ENCODE results near the gene AGER.

The AGER gene

DNA sequence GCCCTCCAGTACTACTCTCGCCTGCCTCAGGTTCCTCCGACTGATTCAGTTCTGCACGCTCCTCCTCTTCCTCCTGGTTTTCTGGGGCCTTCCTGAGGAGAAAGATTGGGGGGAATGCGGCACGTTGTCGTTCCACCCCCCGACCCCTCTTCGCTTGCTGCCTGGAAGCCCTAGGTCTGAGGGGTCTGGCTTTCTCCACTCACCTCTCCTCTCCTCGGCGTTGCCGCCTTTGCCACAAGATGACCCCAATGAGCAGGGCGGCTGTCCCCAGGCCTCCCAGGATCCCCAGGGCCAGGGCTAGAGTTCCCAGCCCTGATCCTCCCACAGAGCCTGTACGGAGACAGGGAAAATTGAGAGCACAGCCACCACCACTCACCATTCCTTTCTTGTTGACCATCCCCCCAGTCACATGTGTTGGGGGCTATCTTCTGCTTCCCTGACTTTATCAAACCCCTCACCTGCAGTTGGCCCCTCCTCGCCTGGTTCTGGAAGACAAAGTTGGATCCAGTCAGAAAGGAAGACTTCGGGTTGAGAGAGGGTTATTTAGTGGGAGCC lies 2.8 kb downstream of the AGER start:
- Histone ChIP-seq H3K27ac (ENCODE audit: low read length) (no peak overlapping the region), H3K27me3 (ENCODE audit: insufficient read depth, low read length, poor library complexity) (no peaks in the 10 kb centered on the region), H3K9ac (ENCODE audit: low read depth, low read length) (no peak overlapping the region), H2AFZ (ENCODE audit: low read depth, low read length) (no peak overlapping the region), H3K36me3 (ENCODE audit: insufficient read depth, low read length) (peaks cover 57% of the 10 kb centered on the region), H3K9me3 (ENCODE audit: insufficient read depth, low read length, severe bottlenecking) (no peaks in the 10 kb centered on the region), H3K4me3 (ENCODE audit: low read depth in 1 of 2, low read length in 2 of 2) (no peak overlapping the region), H4K20me1 (ENCODE audit: insufficient read depth, low read length) (no peaks in the 10 kb centered on the region), H3K4me2 (ENCODE audit: insufficient read depth, low read length) (no peak overlapping the region), H3K4me1 (ENCODE audit: insufficient read depth, low read length) (peaks cover 37% of the 10 kb centered on the region), H3K79me2 (ENCODE audit: insufficient read depth, low read length) (peaks cover 27% of the 10 kb centered on the region)
- no peak for ATAC-seq (ENCODE audit: insufficient read depth, low read depth)
- TF ChIP-seq, protein P1, sequence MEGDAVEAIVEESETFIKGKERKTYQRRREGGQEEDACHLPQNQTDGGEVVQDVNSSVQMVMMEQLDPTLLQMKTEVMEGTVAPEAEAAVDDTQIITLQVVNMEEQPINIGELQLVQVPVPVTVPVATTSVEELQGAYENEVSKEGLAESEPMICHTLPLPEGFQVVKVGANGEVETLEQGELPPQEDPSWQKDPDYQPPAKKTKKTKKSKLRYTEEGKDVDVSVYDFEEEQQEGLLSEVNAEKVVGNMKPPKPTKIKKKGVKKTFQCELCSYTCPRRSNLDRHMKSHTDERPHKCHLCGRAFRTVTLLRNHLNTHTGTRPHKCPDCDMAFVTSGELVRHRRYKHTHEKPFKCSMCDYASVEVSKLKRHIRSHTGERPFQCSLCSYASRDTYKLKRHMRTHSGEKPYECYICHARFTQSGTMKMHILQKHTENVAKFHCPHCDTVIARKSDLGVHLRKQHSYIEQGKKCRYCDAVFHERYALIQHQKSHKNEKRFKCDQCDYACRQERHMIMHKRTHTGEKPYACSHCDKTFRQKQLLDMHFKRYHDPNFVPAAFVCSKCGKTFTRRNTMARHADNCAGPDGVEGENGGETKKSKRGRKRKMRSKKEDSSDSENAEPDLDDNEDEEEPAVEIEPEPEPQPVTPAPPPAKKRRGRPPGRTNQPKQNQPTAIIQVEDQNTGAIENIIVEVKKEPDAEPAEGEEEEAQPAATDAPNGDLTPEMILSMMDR (IDR thresholded peaks at IDR 0.05; ENCODE audit: borderline replicate concordance, extremely low read depth, low read length, poor library complexity, severe bottlenecking), result no peak
- TF ChIP-seq EZH2 (IDR thresholded peaks at IDR 0.05; ENCODE audit: borderline replicate concordance, low read depth, low read length, severe bottlenecking), result no peak
- no peak for DNase-seq

DNA sequence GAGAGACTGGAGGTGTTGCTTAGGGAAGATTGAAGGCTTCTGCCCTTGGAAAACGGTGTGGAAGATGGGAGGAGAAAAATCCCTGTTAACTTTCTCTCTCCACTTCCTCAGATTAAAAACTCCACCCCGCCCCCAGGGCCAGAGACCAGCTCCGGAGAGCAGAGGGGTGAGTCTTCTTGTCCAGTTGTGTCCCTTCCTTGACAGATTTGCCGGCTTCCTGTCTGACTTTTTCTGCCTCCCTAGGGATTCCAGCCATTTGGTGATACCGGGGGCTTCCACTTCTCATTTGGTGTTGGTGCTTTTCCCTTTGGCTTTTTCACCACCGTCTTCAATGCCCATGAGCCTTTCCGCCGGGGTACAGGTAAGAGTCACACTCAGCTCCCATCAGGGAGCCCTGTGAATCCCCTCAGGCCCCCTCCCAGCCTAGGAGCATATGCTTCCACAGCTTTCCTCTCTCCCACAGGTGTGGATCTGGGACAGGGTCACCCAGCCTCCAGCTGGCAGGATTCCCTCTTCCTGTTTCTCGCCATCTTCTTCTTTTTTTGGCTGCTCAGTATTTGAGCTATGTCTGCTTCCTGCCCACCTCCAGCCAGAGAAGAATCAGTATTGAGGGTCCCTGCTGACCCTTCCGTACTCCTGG lies 4.2 kb downstream of the AGER start:
- Histone ChIP-seq H3K4me2 (ENCODE audit: insufficient read depth, low read length) (peak overlapping the region; percentile 75), H3K4me1 (ENCODE audit: insufficient read depth, low read length) (peaks cover 47% of the 10 kb centered on the region), H2AFZ (ENCODE audit: low read depth, low read length) (no peak overlapping the region), H3K27ac (ENCODE audit: low read length) (no peak overlapping the region), H3K4me3 (ENCODE audit: low read depth in 1 of 2, low read length in 2 of 2) (peak overlapping the region in 1 of 2 experiments; percentile 91; a peak in 1 of 4 replicates), H3K36me3 (ENCODE audit: insufficient read depth, low read length) (peaks cover 50% of the 10 kb centered on the region), H4K20me1 (ENCODE audit: insufficient read depth, low read length) (no peaks in the 10 kb centered on the region), H3K79me2 (ENCODE audit: insufficient read depth, low read length) (peaks cover 34% of the 10 kb centered on the region), H3K9ac (ENCODE audit: low read depth, low read length) (peak overlapping the region; percentile 79; the same call in 1 of the 2 replicates), H3K9me3 (ENCODE audit: insufficient read depth, low read length, severe bottlenecking) (no peaks in the 10 kb centered on the region), H3K27me3 (ENCODE audit: insufficient read depth, low read length, poor library complexity) (no peaks in the 10 kb centered on the region)
- TF ChIP-seq EZH2 (IDR thresholded peaks at IDR 0.05; ENCODE audit: borderline replicate concordance, low read depth, low read length, severe bottlenecking), result no peak
- TF ChIP-seq, protein P1 (IDR thresholded peaks at IDR 0.05; ENCODE audit: borderline replicate concordance, extremely low read depth, low read length, poor library complexity, severe bottlenecking), result no peak
- DNase-seq, result no peak
- ATAC-seq (ENCODE audit: insufficient read depth, low read depth), result no peak

DNA sequence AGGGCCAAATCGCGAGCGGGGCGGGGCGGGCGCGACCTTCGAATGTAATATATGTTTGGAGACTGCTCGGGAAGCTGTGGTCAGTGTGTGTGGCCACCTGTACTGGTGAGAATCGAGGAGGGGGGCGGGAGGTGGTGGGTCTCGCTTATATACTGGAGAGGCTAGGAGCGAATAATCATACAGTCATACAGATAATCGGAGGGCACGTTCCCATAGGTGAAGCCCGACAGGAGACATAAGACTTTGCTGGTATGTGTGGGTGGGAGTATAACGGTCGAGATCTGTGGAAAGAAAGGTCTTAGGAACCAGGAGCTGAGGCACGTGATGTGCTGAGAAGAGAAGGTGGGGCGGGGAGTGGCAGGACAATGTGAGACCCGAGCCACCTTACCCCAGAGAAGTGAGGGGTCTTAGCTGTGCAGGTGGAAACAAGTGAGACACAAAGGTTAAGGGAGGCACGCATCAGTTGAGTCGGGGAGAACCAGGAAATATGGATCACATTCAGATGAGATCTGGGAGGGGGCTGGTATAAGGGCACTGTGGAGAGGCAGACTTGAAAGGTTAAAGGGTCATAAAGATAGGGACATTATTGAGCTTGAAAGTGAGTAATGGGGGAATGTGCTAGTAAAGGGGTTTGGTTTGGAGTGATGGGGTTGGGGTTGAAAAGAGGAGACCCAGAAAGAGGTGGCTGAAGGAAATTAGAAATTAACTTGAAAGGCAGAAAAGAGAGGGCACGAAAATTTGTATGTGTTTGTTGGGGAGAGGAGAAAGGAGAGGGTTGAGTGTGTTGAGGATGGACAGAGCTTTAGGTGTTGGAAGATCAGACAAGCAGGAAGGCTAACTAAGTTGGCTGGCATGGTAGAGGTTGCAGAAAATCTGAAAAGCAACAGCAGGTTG lies 5.3 kb downstream of the AGER start:
- TF ChIP-seq EZH2 (IDR thresholded peaks at IDR 0.05; ENCODE audit: borderline replicate concordance, low read depth, low read length, severe bottlenecking), result no peak
- TF ChIP-seq, protein P1 (IDR thresholded peaks at IDR 0.05; ENCODE audit: borderline replicate concordance, extremely low read depth, low read length, poor library complexity, severe bottlenecking), result no peak
- Histone ChIP-seq H3K27ac (ENCODE audit: low read length) (peak overlapping the region; percentile 93), H2AFZ (ENCODE audit: low read depth, low read length) (peak overlapping the region; percentile 74)

More for the DNA sequence above, 5.3 kb downstream of the AGER start:
- DNase-seq (no peak), ATAC-seq (ENCODE audit: insufficient read depth, low read depth) (no peak)
- Histone ChIP-seq H3K4me3 (ENCODE audit: low read depth in 1 of 2, low read length in 2 of 2) (peak overlapping the region; percentile 74 to 91), H3K36me3 (ENCODE audit: insufficient read depth, low read length) (peaks cover 44% of the 10 kb centered on the region), H3K4me1 (ENCODE audit: insufficient read depth, low read length) (peaks cover 53% of the 10 kb centered on the region), H3K4me2 (ENCODE audit: insufficient read depth, low read length) (peak overlapping the region; percentile 75), H3K9ac (ENCODE audit: low read depth, low read length) (peak overlapping the region; percentile 79), H3K79me2 (ENCODE audit: insufficient read depth, low read length) (peaks cover 45% of the 10 kb centered on the region), H4K20me1 (ENCODE audit: insufficient read depth, low read length) (no peaks in the 10 kb centered on the region), H3K9me3 (ENCODE audit: insufficient read depth, low read length, severe bottlenecking) (no peaks in the 10 kb centered on the region), H3K27me3 (ENCODE audit: insufficient read depth, low read length, poor library complexity) (no peaks in the 10 kb centered on the region)
